Mucosa of stomach (tissue), 1 donor: ENCODE results near the gene HAUS5.
"Not testable (repeated sequence)": the region's sequence is repeated elsewhere in the genome, so short reads cannot be mapped to it uniquely, and the experiment has no call there.

Source experiments
- H3K27me3 ChIP-seq: one replicate; pipeline ENCODE4 v1.7.0; 2013; ENCODE audit warnings: mild to moderate bottlenecking, low read length; ENCODE audit not compliant: control insufficient read depth, insufficient read depth
- H3K36me3 ChIP-seq: one replicate; pipeline ENCODE4 v1.7.0; 2013; ENCODE audit warnings: low read length; ENCODE audit not compliant: control insufficient read depth, insufficient read depth
- H3K4me1 ChIP-seq: one replicate; pipeline ENCODE4 v1.7.0; 2013; ENCODE audit warnings: mild to moderate bottlenecking, low read length; ENCODE audit not compliant: control insufficient read depth, insufficient read depth
- H3K4me3 ChIP-seq: one replicate; pipeline ENCODE4 v1.7.0; 2013; ENCODE audit warnings: low read length
- H3K9ac ChIP-seq: one replicate; pipeline ENCODE4 v1.7.0; 2013; ENCODE audit warnings: mild to moderate bottlenecking, low read length, moderate library complexity
- H3K9me3 ChIP-seq: one replicate; pipeline ENCODE4 v1.7.0; 2013; ENCODE audit warnings: mild to moderate bottlenecking, low read length, moderate library complexity; ENCODE audit not compliant: control insufficient read depth
- donor health status: Pancreatic carcinoma.

The HAUS5 gene

GRCh38 chr19:35648017-35648961 is 35.8 kb downstream of the HAUS5 start, which contains the start of gene COX6B1:
COX6B1 (plus strand) TSS chr19:35648323; CDS start chr19:35651244, 2,921 bp downstream.
- peak within 1 kb of the TSS; percentile 93 for H3K4me3 ChIP-seq
- no peaks in the 10 kb centered on the region for H3K27me3 ChIP-seq
- no peaks in the 10 kb centered on the region for H3K36me3 ChIP-seq
- peak within 1 kb of the TSS; percentile 98 for H3K9ac ChIP-seq
- H3K9me3 ChIP-seq: no peaks in the 10 kb centered on the region
- peaks cover 8% of the 10 kb centered on the region for H3K4me1 ChIP-seq

GRCh38 chr19:35650581-35650980 is 38.0 kb downstream of the HAUS5 start:
- Histone ChIP-seq H3K36me3 (no peaks in the 10 kb centered on the region), H3K27me3 (no peaks in the 10 kb centered on the region), H3K4me3 (no peak overlapping the region), H3K9ac (no peak overlapping the region), H3K4me1 (no peaks in the 10 kb centered on the region), H3K9me3 (no peaks in the 10 kb centered on the region)

- H3K36me3 ChIP-seq, H3K27me3 ChIP-seq, H3K9ac ChIP-seq, H3K9me3 ChIP-seq, H3K4me1 ChIP-seq, H3K4me3 ChIP-seq: not testable (repeated sequence)
Measured at GRCh38 chr19:35654828-35655227, 42.3 kb downstream of the HAUS5 start.

GRCh38 chr19:35655600-35655999 is 43.1 kb downstream of the HAUS5 start:
- H3K9me3 ChIP-seq: no peaks in the 10 kb centered on the region
- H3K4me1 ChIP-seq: no peaks in the 10 kb centered on the region
- no peaks in the 10 kb centered on the region for H3K36me3 ChIP-seq
- H3K27me3 ChIP-seq: no peaks in the 10 kb centered on the region
- no peak overlapping the region for H3K4me3 ChIP-seq
- H3K9ac ChIP-seq: no peak overlapping the region

- no peaks in the 10 kb centered on the region for H3K4me1 ChIP-seq
- no peak overlapping the region for H3K9ac ChIP-seq
- no peaks in the 10 kb centered on the region for H3K36me3 ChIP-seq
- H3K4me3 ChIP-seq: no peak overlapping the region
- H3K9me3 ChIP-seq: no peaks in the 10 kb centered on the region
- H3K27me3 ChIP-seq: no peaks in the 10 kb centered on the region
Measured at GRCh38 chr19:35656700-35657099, 44.2 kb downstream of the HAUS5 start.

- no peaks in the 10 kb centered on the region for H3K27me3 ChIP-seq
- H3K9me3 ChIP-seq: no peaks in the 10 kb centered on the region
- H3K9ac ChIP-seq: no peak overlapping the region
- H3K4me1 ChIP-seq: no peaks in the 10 kb centered on the region
- no peak overlapping the region for H3K4me3 ChIP-seq
- no peaks in the 10 kb centered on the region for H3K36me3 ChIP-seq
Measured at GRCh38 chr19:35657904-35658700, 45.6 kb downstream of the HAUS5 start.

- no peaks in the 10 kb centered on the region for H3K36me3 ChIP-seq
- H3K27me3 ChIP-seq: no peaks in the 10 kb centered on the region
- no peaks in the 10 kb centered on the region for H3K4me1 ChIP-seq
- no peak overlapping the region for H3K9ac ChIP-seq
- no peaks in the 10 kb centered on the region for H3K9me3 ChIP-seq
- no peak overlapping the region for H3K4me3 ChIP-seq
Measured at GRCh38 chr19:35661995-35662340, 49.4 kb downstream of the HAUS5 start.

- Histone ChIP-seq H3K4me1 (no peaks in the 10 kb centered on the region), H3K36me3 (no peaks in the 10 kb centered on the region), H3K9ac (no peak overlapping the region), H3K4me3 (no peak overlapping the region), H3K9me3 (no peaks in the 10 kb centered on the region), H3K27me3 (peaks cover 2% of the 10 kb centered on the region)
Measured at GRCh38 chr19:35663981-35664380, 51.4 kb downstream of the HAUS5 start.

GRCh38 chr19:35665157-35665556 is 52.6 kb downstream of the HAUS5 start:
- no peaks in the 10 kb centered on the region for H3K36me3 ChIP-seq
- H3K27me3 ChIP-seq: peaks cover 9% of the 10 kb centered on the region
- H3K4me1 ChIP-seq: no peaks in the 10 kb centered on the region
- H3K9me3 ChIP-seq: no peaks in the 10 kb centered on the region
- no peak overlapping the region for H3K9ac ChIP-seq
- no peak overlapping the region for H3K4me3 ChIP-seq

- Histone ChIP-seq H3K9ac (no peak overlapping the region), H3K9me3 (no peaks in the 10 kb centered on the region), H3K27me3 (peaks cover 9% of the 10 kb centered on the region), H3K4me3 (no peak overlapping the region), H3K4me1 (no peaks in the 10 kb centered on the region), H3K36me3 (no peaks in the 10 kb centered on the region)
Measured at GRCh38 chr19:35665604-35666003, 53.1 kb downstream of the HAUS5 start.

- Histone ChIP-seq H3K9ac (no peak within 1 kb of the TSS), H3K27me3 (peaks cover 9% of the 10 kb centered on the region), H3K4me3 (no peak within 1 kb of the TSS), H3K36me3 (no peaks in the 10 kb centered on the region), H3K9me3 (no peaks in the 10 kb centered on the region), H3K4me1 (no peaks in the 10 kb centered on the region)
Measured at GRCh38 chr19:35666251-35666913, 53.8 kb downstream of the HAUS5 start, which contains the start of gene UPK1A. UPK1A (plus strand) TSS chr19:35666517; CDS start chr19:35666813, 296 bp downstream.

- Histone ChIP-seq H3K27me3 (peaks cover 28% of the 10 kb centered on the region), H3K9me3 (no peaks in the 10 kb centered on the region), H3K4me3 (no peak overlapping the region), H3K9ac (no peak overlapping the region), H3K36me3 (no peaks in the 10 kb centered on the region), H3K4me1 (no peaks in the 10 kb centered on the region)
Measured at GRCh38 chr19:35669566-35669965, 57.0 kb downstream of the HAUS5 start.
